Prostate gland (tissue), 2 donors: ENCODE measurements around the gene S100A13.

Source experiments
- POLR2A ChIP-seq: fragments of 450-650 bp; IDR thresholded peaks from one replicate; pipeline ENCODE4 v1.6.1; 2016; ENCODE audit warnings: antibody characterized with exemption, mild to moderate bottlenecking
- POLR2AphosphoS5 ChIP-seq: sonication (generic); formaldehyde crosslinking; IDR thresholded peaks from one replicate; pipeline ENCODE4 v1.6.1; 2017; ENCODE audit warnings: antibody characterized with exemption
- TF ChIP-seq, protein P1 (sequence below), 4 experiments: fragments of 200-600 bp in 2 of 4; fragments of 450-650 bp in 2 of 4; sonication (generic) in 2 of 4; IDR thresholded peaks; 1 replicate in 3 of 4; 2 replicates in 1 of 4; pipeline ENCODE4 v1.5.1; 2016 to 2019; ENCODE audit warnings: antibody characterized with exemption in 4 of 4, mild to moderate bottlenecking in 2 of 4, moderate library complexity in 2 of 4

DNA sequence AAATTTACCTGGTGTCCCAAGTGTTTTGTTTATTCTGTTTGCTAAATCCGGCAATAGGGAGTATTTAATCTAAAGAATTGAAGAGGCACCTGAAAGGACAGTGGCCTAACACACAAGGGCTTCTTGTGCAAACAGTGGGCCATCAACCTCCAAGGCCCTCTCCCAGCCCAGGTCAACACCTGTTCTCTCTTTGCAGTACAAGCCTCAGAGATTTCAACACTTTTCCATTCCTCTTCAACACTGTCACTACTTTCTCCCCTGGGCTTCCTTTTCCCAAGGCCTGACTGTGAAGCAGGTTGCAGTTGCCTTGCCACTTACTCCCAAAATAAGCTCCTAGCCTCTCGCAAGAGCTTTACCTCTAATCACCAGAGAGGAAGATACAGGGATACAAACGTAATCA, 28.0 kb upstream of the S100A13 start:
- TF ChIP-seq POLR2A (no peak), POLR2AphosphoS5 (no peak)
- TF ChIP-seq, protein P1, sequence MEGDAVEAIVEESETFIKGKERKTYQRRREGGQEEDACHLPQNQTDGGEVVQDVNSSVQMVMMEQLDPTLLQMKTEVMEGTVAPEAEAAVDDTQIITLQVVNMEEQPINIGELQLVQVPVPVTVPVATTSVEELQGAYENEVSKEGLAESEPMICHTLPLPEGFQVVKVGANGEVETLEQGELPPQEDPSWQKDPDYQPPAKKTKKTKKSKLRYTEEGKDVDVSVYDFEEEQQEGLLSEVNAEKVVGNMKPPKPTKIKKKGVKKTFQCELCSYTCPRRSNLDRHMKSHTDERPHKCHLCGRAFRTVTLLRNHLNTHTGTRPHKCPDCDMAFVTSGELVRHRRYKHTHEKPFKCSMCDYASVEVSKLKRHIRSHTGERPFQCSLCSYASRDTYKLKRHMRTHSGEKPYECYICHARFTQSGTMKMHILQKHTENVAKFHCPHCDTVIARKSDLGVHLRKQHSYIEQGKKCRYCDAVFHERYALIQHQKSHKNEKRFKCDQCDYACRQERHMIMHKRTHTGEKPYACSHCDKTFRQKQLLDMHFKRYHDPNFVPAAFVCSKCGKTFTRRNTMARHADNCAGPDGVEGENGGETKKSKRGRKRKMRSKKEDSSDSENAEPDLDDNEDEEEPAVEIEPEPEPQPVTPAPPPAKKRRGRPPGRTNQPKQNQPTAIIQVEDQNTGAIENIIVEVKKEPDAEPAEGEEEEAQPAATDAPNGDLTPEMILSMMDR (IDR thresholded peaks at IDR 0.05), result no peak
